DND-41 (cell line): ENCODE data around the gene LAPTM4A.

Experiments used
- CTCF ChIP-seq: IDR thresholded peaks from 2 replicates; pipeline ENCODE4 v1.5.1; 2012; ENCODE audit warnings: borderline replicate concordance, low read length, moderate library complexity, mild to moderate bottlenecking; ENCODE audit not compliant: poor library complexity, severe bottlenecking; ENCODE audit errors: extremely low read depth
- EZH2 ChIP-seq: IDR thresholded peaks from 3 replicates; pipeline ENCODE4 v1.6.1; 2012; ENCODE audit warnings: borderline replicate concordance, low read depth, mild to moderate bottlenecking, moderate library complexity, low read length, inconsistent platforms; ENCODE audit not compliant: severe bottlenecking

DNA sequence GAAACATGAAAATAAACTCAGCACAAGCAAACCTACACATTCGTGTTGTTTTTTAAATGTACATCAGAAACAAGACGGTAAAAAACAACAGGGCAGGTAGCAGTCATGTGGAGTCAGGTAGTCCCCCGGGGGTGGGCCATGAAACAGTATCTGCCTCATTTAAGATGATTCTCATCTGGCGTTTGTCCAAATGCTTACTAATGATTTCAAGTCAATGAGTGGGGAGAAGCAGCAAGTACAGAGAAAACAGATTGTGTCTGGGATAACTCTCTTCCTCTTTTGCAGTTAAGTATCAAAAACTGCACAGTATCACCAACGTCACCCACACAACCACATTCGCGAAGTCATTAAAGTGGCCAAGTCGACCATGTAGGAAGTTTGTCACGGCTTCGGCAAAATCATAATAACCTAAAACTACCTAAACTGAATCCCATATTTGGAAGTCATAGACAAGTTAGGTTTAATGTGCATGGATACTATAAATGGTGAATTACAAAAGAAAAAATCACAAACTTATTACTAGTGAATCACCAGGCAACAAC is 1.3 kb downstream of the LAPTM4A start:
- no peak for TF ChIP-seq CTCF
- no peak for TF ChIP-seq EZH2
